ENCODE results near the gene SDCCAG8. TPM values are rescaled to one million over a fixed set of nuclear protein-coding genes. Genes with fewer than 3 reads are reported as not detected.
A peak's percentile ranks its signal among the peaks of the same experiment; 100 is the strongest.

SDCCAG8 gene
- total RNA-seq, 1 donor from 2014 or later: 61.7 TPM

GRCh38 chr1:243483071-243483771, 227.4 kb downstream of the SDCCAG8 start:
- DNase-seq: peak; percentile 43

- no peak for DNase-seq
Observed at GRCh38 chr1:243483952-243484351, 228.1 kb downstream of the SDCCAG8 start.

DNA sequence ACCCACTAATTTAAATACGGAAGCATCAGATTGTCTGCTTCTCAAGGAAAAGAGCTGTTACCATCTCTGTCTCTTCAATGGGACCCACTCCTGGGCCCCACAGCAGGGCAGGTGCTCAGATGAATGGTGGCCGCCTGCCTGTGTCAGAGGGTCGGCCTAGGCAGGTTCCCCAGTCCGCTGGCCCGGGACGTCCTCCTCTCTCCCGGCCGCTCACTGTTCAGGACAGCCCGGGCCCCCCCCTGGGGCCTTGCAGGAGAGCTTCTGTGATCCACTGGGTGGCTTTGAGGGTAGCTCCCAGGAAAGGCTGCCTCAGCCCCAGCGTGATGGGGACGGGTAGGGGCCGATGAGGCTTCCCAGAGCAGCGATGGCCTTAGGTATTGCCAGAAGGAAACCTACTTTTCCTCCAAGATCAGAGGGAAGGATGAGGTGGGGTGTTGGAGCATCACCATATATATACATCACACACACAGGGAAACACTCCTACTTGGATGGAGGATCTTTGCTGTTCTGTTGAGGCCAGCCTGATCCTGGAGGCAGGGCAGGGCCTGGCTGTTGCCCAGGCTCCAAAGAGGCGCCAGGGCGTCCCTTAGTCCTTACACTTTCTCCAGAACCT, 231.3 kb downstream of the SDCCAG8 start:
- DNase-seq: no peak

- no peak for DNase-seq
Observed at GRCh38 chr1:243487649-243488227, 231.9 kb downstream of the SDCCAG8 start.

- peak; percentile 35 for DNase-seq
Observed at GRCh38 chr1:243488459-243489157, 232.8 kb downstream of the SDCCAG8 start.

- DNase-seq: no peak
Observed at GRCh38 chr1:243489158-243489527, 233.3 kb downstream of the SDCCAG8 start.

- DNase-seq: peak; percentile 50
Observed at GRCh38 chr1:243489681-243490546, 234.1 kb downstream of the SDCCAG8 start.

DNA sequence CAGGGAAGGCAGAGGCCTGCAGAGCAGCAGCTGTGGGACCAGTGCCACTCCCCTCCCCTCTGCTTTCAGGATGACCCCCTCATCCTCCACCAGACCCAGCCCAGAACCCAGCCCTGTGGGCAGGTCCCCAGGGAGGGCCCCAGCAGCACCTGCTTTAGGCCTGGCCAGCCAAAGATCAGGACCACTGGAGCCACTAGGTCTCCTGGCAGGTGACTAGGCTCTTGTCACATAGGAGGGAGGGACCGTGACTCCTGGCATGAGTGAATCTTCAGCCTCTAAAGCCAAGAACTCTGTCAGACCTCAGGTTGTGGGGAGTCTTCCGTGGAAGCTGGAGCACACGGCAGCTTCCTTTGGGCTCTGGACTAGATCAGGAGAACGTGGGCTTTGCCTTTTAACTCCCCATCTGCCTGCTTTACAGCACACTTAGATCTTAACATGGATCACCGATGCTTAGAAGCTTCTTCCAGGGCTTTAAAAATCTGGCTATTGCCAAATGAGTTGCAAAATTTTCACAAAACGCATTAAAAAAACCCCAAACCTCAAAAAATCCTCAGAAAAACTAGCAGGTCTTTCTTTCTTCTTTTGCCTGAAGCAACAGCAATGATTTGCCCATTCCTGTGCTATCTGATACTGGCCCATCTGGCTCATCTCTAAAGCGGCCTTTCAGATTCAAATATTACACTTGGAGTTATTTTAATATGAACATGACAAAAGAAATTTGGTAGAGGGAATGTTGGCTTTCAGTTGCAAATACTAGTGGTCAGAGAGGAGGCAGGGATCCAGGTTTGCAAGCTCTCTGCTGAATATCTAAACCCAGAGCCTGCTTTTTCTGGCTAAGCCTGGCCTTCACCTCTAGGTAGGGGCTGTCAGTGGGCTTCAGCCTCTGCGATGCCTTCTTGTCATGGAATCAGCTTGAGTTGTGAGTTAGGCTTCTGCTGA, 235.2 kb downstream of the SDCCAG8 start:
- DNase-seq: no peak

- no peak for DNase-seq
Observed at GRCh38 chr1:243493156-243494129, 237.6 kb downstream of the SDCCAG8 start.

DNA sequence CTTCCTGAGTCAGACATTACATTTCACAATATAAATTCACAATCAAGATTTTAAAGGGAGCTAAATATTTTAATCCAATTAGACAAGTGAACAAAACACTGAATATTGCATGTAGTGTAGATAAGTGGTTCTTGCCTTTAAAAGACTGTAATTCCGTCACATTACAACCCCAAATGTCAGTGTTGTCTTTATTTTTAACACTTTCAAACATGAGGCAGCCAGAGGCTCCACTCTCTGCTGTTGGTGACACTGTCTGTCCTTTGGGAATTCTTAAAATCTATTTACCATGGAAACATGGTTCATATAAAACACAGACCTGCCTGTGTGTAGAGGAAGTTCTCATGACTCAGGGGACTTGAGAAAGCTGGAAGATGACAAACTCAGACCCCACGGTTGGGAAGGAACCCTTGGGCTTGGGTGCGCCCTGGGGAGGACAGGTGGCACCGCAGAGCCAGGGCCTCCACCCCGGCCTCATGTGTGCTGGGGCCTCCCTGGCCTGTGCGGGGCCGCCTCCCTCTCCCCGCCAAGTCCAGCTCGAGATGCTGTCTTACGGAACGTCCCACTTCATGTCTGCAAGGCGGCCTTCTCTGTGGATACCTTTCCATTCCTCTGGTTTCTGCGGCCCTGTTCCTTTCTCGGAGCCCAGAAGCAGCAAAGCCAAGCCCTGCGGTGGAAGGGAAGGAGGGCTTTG, 239.0 kb downstream of the SDCCAG8 start:
- no peak for DNase-seq

DNA sequence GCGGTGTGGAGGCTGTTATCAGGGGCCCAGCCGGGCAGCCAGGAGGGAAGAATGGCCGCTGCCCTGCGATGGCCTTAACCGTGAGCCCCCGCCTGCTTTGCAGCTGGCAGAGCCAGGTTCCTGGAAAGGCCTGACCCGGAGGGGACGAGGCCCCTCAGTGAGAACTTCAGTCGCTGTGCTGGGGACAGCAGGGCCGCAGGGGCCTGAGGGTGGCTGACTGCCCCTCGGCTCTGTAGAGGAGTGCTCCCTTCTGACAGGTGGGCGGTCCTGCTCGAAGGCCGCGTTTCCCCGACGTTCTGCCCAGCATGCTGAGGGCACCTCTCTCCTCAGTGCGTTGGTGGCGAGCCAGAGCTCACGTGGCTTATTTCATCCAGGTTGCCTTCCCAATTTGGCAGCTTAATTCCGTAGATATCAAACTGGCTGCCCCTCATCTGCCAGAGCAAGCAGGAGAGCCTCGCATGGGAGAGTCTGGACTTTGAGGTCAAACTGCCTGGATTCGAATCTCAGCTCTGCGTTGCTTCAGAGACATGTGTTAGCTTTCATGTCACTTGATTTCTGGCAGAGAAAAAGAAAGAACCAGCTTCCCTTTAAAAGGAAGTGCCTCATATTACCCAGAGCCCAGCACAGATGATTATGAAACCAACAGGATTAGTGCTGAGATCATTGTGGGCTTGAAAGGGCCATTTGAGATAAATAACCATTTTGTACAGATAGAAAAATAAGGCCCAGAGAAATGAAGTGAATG, 239.8 kb downstream of the SDCCAG8 start:
- DNase-seq: peak; percentile 32

DNA sequence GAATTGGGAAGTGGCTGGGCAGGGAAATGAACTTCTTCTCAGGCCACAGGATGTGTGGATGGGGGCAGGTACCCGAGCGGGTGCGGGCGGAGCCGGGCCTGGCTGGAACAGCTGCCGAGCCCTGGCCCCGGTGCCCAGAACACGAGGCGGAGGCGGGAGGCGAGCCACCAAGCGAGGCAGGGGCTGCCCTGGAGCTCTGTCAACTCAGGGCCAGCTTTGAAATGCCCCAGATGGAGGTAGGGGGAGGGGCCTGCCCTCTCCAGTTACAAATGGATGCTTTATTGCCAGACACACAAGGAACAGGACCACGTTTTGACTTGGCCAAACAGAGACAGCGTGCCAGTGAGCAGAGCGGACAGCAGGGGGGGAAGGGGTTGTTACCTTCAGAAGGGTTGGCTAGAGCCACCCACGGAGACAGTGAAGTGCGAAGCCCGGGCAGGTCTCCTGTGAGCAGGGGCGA, 240.4 kb downstream of the SDCCAG8 start:
- DNase-seq: peak; percentile 57

GRCh38 chr1:243496806-243497205, 241.0 kb downstream of the SDCCAG8 start:
- no peak for DNase-seq

- DNase-seq: no peak
Observed at GRCh38 chr1:243497939-243498681, 242.3 kb downstream of the SDCCAG8 start.

DNA sequence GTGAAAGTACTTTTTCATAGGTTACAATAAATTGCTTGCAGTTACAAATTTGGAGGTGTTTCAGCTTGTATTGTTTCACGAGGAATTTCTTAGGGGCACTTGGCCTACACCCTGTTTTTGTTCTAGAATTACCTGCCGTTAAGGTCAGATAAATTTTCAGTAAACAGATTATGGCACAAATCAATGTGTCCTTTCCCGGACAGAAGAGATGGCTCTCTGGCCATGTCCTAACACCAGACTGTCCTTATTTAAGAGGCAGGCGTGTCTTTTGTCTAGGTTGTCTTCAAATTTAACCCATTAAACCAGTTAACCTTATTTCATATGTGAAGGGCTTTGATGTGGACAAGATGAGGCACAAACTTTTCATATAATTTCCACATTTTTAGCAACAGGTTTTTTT, 243.4 kb downstream of the SDCCAG8 start:
- no peak for DNase-seq

DNA sequence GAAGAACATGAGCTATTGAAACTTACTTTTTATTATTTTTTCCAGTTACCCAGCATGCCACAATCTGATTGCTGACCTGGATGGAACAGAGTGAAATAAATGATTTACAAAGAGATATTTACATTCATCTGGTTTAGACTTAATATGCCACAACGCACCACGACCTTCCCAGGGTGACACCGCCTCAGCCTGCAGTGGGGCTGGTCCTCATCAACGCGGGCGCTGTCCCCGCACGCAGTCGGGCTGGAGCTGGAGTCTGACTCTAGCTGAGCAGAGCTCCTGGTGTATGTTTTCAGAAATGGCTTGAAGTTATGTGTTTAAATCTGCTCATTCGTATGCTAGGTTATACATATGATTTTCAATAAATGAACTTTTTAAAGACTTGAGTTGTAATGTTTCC, 243.9 kb downstream of the SDCCAG8 start:
- DNase-seq: no peak

DNA sequence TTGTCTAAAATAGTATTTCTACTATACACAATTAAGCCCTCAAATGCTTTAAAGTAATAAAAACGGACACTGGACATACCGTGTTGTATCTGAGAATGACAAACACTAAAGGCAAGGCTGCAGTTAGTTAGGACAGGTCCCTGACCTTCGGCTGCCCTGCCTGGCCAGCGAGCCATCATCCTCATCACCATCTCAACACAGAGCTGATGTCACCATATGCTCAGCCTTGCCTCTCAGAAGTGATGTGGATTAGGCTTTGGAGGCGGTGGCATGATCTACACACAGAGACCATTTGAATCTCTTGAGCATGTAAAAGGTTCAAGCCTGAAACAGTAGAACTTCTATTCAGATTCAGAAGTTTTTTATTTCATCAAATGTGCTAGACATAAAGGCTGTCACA, 244.7 kb downstream of the SDCCAG8 start:
- no peak for DNase-seq

DNA sequence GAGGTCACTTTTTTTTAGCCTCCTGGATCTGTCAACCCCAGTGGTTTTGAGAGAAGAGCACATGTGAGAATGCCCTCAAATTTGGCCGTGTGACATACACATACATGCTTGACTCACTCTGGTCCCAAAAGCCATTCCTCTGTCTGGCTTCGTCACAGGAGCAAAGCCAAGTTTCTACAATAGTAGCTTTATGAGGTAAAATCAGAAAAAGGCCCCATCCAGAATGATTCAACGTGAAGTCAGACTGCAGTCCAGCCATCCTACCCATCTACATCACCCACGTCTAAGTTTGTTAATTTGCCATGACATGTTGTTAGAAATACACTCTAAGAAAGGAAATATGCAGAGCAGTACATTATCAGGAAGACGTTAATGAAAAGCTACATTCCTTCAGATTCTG, 245.2 kb downstream of the SDCCAG8 start:
- DNase-seq: no peak

All from tongue (tissue), 2 donors.